HepG2 (cell line): ENCODE results near the gene AATF. TPM values are rescaled to one million over a fixed set of nuclear protein-coding genes. Genes with fewer than 3 reads are reported as not detected.

Source experiments
- ATAC-seq: fragments of 200-7000 bp; cut with Tn5 transposase; 3 replicates; pipeline ENCODE4 v1.9.1; 2020; ENCODE audit warnings: mild to moderate bottlenecking, moderate library complexity
- BruUV-seq: library from RNA; stranded (reverse); fragments of 400-500 nt; replicated peaks from 2 replicates; lab custom pipeline; 2021; lab: Mats Ljungman, UMichigan
- CTCF ChIA-PET: fragments of 300-600 bp; formaldehyde crosslinking; extraction: SDS; loops from one replicate; lab custom pipeline; 2021; ENCODE audit warnings: low total read pairs, inconsistent platforms, low intra/inter-chr PET ratio; lab: Yijun Ruan, JAX
- POLR2A ChIA-PET: fragments of 350-600 bp; sonication (Branson Sonifier 250); formaldehyde crosslinking; loops from one replicate; lab custom pipeline; 2020; ENCODE audit warnings: antibody characterized with exemption, inconsistent platforms; lab: Yijun Ruan, JAX
- DNase-seq: peaks from one replicate; pipeline ENCODE4 v3.0.0-alpha.2; 2015; ENCODE audit warnings: low spot score
- FAIRE-seq: peaks from 3 replicates; lab custom pipeline; 2011; peaks lifted over from hg19 to GRCh38; lab: Jason Lieb, UNC
- H2AFZ ChIP-seq: one replicate; pipeline ENCODE4 v1.6.1; 2011; ENCODE audit warnings: low read length, inconsistent platforms
- H3K27ac ChIP-seq: fragments of 300-600 bp; 3 replicates; pipeline ENCODE4 v1.8.0; 2011; ENCODE audit warnings: mixed run types, mild to moderate bottlenecking, mixed read lengths, low read length, inconsistent platforms; ENCODE audit not compliant: insufficient read depth; ENCODE audit errors: extremely low read length
- H3K27me3 ChIP-seq, 2 experiments: fragments of 200-600 bp in 1 of 2; 2 replicates in 1 of 2; 3 replicates in 1 of 2; pipeline versions ENCODE4 v1.6.0 to v1.8.0; 2011; ENCODE audit warnings: low read length in 2 of 2, mild to moderate bottlenecking in 2 of 2, moderate library complexity in 2 of 2, inconsistent platforms in 1 of 2; ENCODE audit not compliant: insufficient read depth in 2 of 2, control insufficient read depth in 1 of 2
- H3K36me3 ChIP-seq, 2 experiments: fragments of 200-600 bp in 1 of 2; replicated peaks in 1 of 2; 2 replicates in 1 of 2; 3 replicates in 1 of 2; pipeline versions ENCODE4 v1.5.1 to v1.8.0; 2011; ENCODE audit warnings: low read length in 2 of 2, inconsistent platforms in 1 of 2; ENCODE audit not compliant: insufficient read depth in 2 of 2, control insufficient read depth in 1 of 2
- H3K4me1 ChIP-seq: 2 replicates; pipeline ENCODE4 v1.5.1; 2012; ENCODE audit warnings: low read length, inconsistent platforms; ENCODE audit not compliant: insufficient read depth
- H3K4me2 ChIP-seq: 2 replicates; pipeline ENCODE4 v1.6.0; 2011; ENCODE audit warnings: low read depth, low read length, inconsistent platforms
- H3K4me3 ChIP-seq, 3 experiments: fragments of 200-600 bp in 1 of 3; sonication (generic), shearing (Covaris generic) in 1 of 3; replicated peaks in 1 of 3; 2 replicates each; pipeline ENCODE4 v1.5.1; 2011 to 2016; ENCODE audit warnings: low read length in 3 of 3, inconsistent platforms in 2 of 3, low read depth in 2 of 3, mild to moderate bottlenecking in 2 of 3, control low read depth in 1 of 3, mixed read lengths in 1 of 3; ENCODE audit not compliant: insufficient read depth in 1 of 3
- H3K79me2 ChIP-seq: one replicate; pipeline ENCODE4 v1.6.1; 2011; ENCODE audit warnings: low read length, inconsistent platforms; ENCODE audit not compliant: insufficient read depth
- H3K9ac ChIP-seq: 2 replicates; pipeline ENCODE4 v1.6.0; 2011; ENCODE audit warnings: mild to moderate bottlenecking, low read depth, low read length, inconsistent platforms; ENCODE audit not compliant: insufficient read depth
- H3K9me3 ChIP-seq: 2 replicates; pipeline ENCODE4 v1.5.1; 2012; ENCODE audit warnings: mild to moderate bottlenecking, low read length
- H4K20me1 ChIP-seq: 2 replicates; pipeline ENCODE4 v1.6.0; 2011; ENCODE audit warnings: inconsistent platforms, mild to moderate bottlenecking, low read length, moderate library complexity; ENCODE audit not compliant: insufficient read depth
- ARHGAP35 ChIP-seq: sonication (generic); formaldehyde crosslinking; IDR thresholded peaks from 2 replicates; pipeline ENCODE4 v1.9.0; 2022; ENCODE audit warnings: mild to moderate bottlenecking, inconsistent platforms, moderate library complexity, missing genetic modification reagents, borderline replicate concordance
- ATAD3A ChIP-seq: sonication (generic); formaldehyde crosslinking; IDR thresholded peaks from 2 replicates; pipeline ENCODE4 v1.4.0; 2020; ENCODE audit warnings: missing genetic modification reagents
- CBFB ChIP-seq: sonication (generic); formaldehyde crosslinking; IDR thresholded peaks from 2 replicates; pipeline ENCODE4 v1.4.0; 2020; ENCODE audit warnings: missing genetic modification reagents
- HNRNPLL ChIP-seq: fragments of 200-400 bp; formaldehyde crosslinking; IDR thresholded peaks from 2 replicates; pipeline ENCODE4 v1.6.1; 2017; ENCODE audit warnings: mild to moderate bottlenecking, low read depth, low read length; ENCODE audit not compliant: poor library complexity, severe bottlenecking
- KLF13 ChIP-seq: sonication (generic); formaldehyde crosslinking; IDR thresholded peaks from 2 replicates; pipeline ENCODE4 v1.4.0; 2020; ENCODE audit warnings: mild to moderate bottlenecking, missing genetic modification reagents
- LBX2 ChIP-seq: sonication (generic); formaldehyde crosslinking; IDR thresholded peaks from 2 replicates; pipeline ENCODE4 v1.5.0; 2020; ENCODE audit warnings: missing genetic modification reagents, mild to moderate bottlenecking, borderline replicate concordance
- MED13 ChIP-seq: sonication (generic); formaldehyde crosslinking; IDR thresholded peaks from 2 replicates; pipeline ENCODE4 v1.5.0; 2020; ENCODE audit warnings: missing genetic modification reagents
- SRF ChIP-seq: IDR thresholded peaks from 2 replicates; pipeline ENCODE4 v1.6.1; 2011; ENCODE audit warnings: mild to moderate bottlenecking, low read depth, low read length, moderate library complexity
- TCF7L2 ChIP-seq: IDR thresholded peaks from 2 replicates; pipeline ENCODE4 v1.6.1; 2011; ENCODE audit warnings: mild to moderate bottlenecking, low read depth, low read length, moderate library complexity
- ZNF224 ChIP-seq: sonication (generic); formaldehyde crosslinking; IDR thresholded peaks from 2 replicates; pipeline ENCODE4 v1.5.0; 2020; ENCODE audit warnings: mild to moderate bottlenecking, missing genetic modification reagents
- ZNF580 ChIP-seq: IDR thresholded peaks from 2 replicates; pipeline ENCODE4 v1.6.1; 2016; ENCODE audit warnings: low read depth, borderline replicate concordance
- ZNF7 ChIP-seq: IDR thresholded peaks from 2 replicates; pipeline ENCODE4 v1.6.1; 2016; ENCODE audit warnings: missing biosample characterization, missing genetic modification reagents
- ZNF713 ChIP-seq: sonication (generic); formaldehyde crosslinking; IDR thresholded peaks from 2 replicates; pipeline ENCODE4 v1.4.0; 2020; ENCODE audit warnings: mild to moderate bottlenecking, missing genetic modification reagents
- ZNF816 ChIP-seq: sonication (generic); formaldehyde crosslinking; IDR thresholded peaks from 2 replicates; pipeline ENCODE4 v1.8.0; 2022; ENCODE audit warnings: missing genetic modification reagents, mild to moderate bottlenecking, borderline replicate concordance
- ZSCAN22 ChIP-seq: sonication (generic); formaldehyde crosslinking; IDR thresholded peaks from 2 replicates; pipeline ENCODE4 v1.4.0; 2020; ENCODE audit warnings: mild to moderate bottlenecking, missing genetic modification reagents
- WGBS: methylation state at CpG from one replicate; pipeline ENCODE4 v1.1.6; 2017; ENCODE audit warnings: low lambda C conversion rate; 5-methylcytosine and 5-hydroxymethylcytosine counted together
- in situ Hi-C: cut with HindIII; loops from 2 replicates; pipeline ENCODE4 v1.10.0; 2017; ENCODE audit warnings: low pct_unique_long_range_greater_than_20kb; ENCODE audit not compliant: extremely low pct_ligation_motif_present
- intact Hi-C: fragments of 100-400 bp; cut with micrococcal nuclease; formaldehyde crosslinking; loops from one replicate; pipeline ENCODE4 v1.10.0; 2022; ENCODE audit not compliant: unreplicated experiment
- polyA plus RNA-seq, 8 experiments: library from polyadenylated mRNA; depleted of rRNA in 3 of 8; stranded (reverse) in 7 of 8; unstranded in 1 of 8; fragments of >200 nt; fragmentation: Illumina TruSeq in 4 of 8; extraction: Trizol in 4 of 8; gene quantifications; 2 replicates each; pipeline versions ENCODE4 v1.2.1 to v1.2.3, GENCODE V29; 2011 to 2016; ENCODE audit warnings: low read depth in 4 of 8, missing spikeins in 1 of 8, mixed read lengths in 1 of 8; ENCODE audit not compliant: insufficient read depth in 1 of 8
- total RNA-seq, 5 experiments: library from RNA; depleted of rRNA; stranded (reverse); fragments of >200 nt; fragmentation: Illumina TruSeq; extraction: Trizol; gene quantifications; 2 replicates each; pipeline ENCODE4 v1.2.3, GENCODE V29; 2016; ENCODE audit warnings: low read depth in 1 of 5
- TF ChIP-seq, protein P1 (sequence below): sonication (generic); formaldehyde crosslinking; IDR thresholded peaks from 2 replicates; pipeline ENCODE4 v1.4.0; 2020; ENCODE audit warnings: missing genetic modification reagents, borderline replicate concordance
- TF ChIP-seq, protein P2 (sequence below): sonication (generic); formaldehyde crosslinking; IDR thresholded peaks from 2 replicates; pipeline ENCODE4 v1.5.1; 2020; ENCODE audit warnings: mild to moderate bottlenecking, missing genetic modification reagents, moderate library complexity

AATF gene
- total and polyA plus RNA-seq, 2 of the 13 experiments (the other 11 are each of a cell fraction or from before 2014, with no cell fraction given): 9.1 to 53.3 TPM

GRCh38 chr17:36938566-36939051, 10.1 kb upstream of the AATF start:
- Histone ChIP-seq H3K4me2 (peak overlapping the region; percentile 52), H2AFZ (no peak overlapping the region), H3K4me1 (peaks cover 54% of the 10 kb centered on the region), H3K79me2 (no peaks in the 10 kb centered on the region), H3K27me3 (peaks cover 44 to 88% of the 10 kb centered on the region in 2 experiments), H3K9me3 (no peaks in the 10 kb centered on the region), H3K9ac (no peak overlapping the region), H3K4me3 (peak overlapping the region in 1 of 3 experiments; percentile 58; a peak in 1 of 6 replicates), H4K20me1 (peaks cover 21% of the 10 kb centered on the region; the same call in 1 of the 2 replicates), H3K36me3 (no peaks in the 10 kb centered on the region), H3K27ac (no peak overlapping the region)
- POLR2A ChIA-PET: interaction anchor here (1.8 kb wide), 1 partner anchor 10 kb away, joined by 7 read pairs; the partner anchor contains the start of gene AATF
- FAIRE-seq: no peak
- WGBS: 30% methylated on average over 2 of the region's 25 CpGs
- CTCF ChIA-PET: no interaction called here
- no TSS peak for BruUV-seq
- no peak for DNase-seq
- intact Hi-C loops: no loop called here
- in situ Hi-C loops: no loop called here
- ATAC-seq: peak; percentile 33
- TF ChIP-seq ZSCAN22 (CRISPR knock-in tag): no peak
- no peak for TF ChIP-seq ZNF7 (CRISPR knock-in tag)
- TF ChIP-seq ZNF580 (CRISPR knock-in tag): no peak
- no peak for TF ChIP-seq TCF7L2
- peak; percentile 77 for TF ChIP-seq HNRNPLL
- TF ChIP-seq KLF13 (CRISPR knock-in tag): no peak
- TF ChIP-seq LBX2 (CRISPR knock-in tag): no peak
- TF ChIP-seq ZNF816: no peak
- 0 out of 2 replicates have a peak, but pooled peaks have one; percentile 22 for TF ChIP-seq ARHGAP35
- no peak for TF ChIP-seq MED13 (CRISPR knock-in tag)
- no peak for TF ChIP-seq ATAD3A (CRISPR knock-in tag)
- TF ChIP-seq, protein P1, sequence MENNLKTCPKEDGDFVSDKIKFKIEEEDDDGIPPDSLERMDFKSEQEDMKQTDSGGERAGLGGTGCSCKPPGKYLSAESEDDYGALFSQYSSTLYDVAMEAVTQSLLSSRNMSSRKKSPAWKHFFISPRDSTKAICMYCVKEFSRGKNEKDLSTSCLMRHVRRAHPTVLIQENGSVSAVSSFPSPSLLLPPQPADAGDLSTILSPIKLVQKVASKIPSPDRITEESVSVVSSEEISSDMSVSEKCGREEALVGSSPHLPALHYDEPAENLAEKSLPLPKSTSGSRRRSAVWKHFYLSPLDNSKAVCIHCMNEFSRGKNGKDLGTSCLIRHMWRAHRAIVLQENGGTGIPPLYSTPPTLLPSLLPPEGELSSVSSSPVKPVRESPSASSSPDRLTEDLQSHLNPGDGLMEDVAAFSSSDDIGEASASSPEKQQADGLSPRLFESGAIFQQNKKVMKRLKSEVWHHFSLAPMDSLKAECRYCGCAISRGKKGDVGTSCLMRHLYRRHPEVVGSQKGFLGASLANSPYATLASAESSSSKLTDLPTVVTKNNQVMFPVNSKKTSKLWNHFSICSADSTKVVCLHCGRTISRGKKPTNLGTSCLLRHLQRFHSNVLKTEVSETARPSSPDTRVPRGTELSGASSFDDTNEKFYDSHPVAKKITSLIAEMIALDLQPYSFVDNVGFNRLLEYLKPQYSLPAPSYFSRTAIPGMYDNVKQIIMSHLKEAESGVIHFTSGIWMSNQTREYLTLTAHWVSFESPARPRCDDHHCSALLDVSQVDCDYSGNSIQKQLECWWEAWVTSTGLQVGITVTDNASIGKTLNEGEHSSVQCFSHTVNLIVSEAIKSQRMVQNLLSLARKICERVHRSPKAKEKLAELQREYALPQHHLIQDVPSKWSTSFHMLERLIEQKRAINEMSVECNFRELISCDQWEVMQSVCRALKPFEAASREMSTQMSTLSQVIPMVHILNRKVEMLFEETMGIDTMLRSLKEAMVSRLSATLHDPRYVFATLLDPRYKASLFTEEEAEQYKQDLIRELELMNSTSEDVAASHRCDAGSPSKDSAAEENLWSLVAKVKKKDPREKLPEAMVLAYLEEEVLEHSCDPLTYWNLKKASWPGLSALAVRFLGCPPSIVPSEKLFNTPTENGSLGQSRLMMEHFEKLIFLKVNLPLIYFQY (CRISPR knock-in tag): no peak
- TF ChIP-seq CBFB (CRISPR knock-in tag): no peak
- TF ChIP-seq, protein P2, sequence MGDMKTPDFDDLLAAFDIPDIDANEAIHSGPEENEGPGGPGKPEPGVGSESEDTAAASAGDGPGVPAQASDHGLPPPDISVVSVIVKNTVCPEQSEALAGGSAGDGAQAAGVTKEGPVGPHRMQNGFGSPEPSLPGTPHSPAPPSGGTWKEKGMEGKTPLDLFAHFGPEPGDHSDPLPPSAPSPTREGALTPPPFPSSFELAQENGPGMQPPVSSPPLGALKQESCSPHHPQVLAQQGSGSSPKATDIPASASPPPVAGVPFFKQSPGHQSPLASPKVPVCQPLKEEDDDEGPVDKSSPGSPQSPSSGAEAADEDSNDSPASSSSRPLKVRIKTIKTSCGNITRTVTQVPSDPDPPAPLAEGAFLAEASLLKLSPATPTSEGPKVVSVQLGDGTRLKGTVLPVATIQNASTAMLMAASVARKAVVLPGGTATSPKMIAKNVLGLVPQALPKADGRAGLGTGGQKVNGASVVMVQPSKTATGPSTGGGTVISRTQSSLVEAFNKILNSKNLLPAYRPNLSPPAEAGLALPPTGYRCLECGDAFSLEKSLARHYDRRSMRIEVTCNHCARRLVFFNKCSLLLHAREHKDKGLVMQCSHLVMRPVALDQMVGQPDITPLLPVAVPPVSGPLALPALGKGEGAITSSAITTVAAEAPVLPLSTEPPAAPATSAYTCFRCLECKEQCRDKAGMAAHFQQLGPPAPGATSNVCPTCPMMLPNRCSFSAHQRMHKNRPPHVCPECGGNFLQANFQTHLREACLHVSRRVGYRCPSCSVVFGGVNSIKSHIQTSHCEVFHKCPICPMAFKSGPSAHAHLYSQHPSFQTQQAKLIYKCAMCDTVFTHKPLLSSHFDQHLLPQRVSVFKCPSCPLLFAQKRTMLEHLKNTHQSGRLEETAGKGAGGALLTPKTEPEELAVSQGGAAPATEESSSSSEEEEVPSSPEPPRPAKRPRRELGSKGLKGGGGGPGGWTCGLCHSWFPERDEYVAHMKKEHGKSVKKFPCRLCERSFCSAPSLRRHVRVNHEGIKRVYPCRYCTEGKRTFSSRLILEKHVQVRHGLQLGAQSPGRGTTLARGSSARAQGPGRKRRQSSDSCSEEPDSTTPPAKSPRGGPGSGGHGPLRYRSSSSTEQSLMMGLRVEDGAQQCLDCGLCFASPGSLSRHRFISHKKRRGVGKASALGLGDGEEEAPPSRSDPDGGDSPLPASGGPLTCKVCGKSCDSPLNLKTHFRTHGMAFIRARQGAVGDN (CRISPR knock-in tag): peak; percentile 11; the same call in 1 of the 2 replicates
- no peak for TF ChIP-seq SRF
- no peak for TF ChIP-seq ZNF224
- no peak for TF ChIP-seq ZNF713 (CRISPR knock-in tag)
